Measurements from ENCODE around the gene SAMD10. TPM values are rescaled to one million over a fixed set of nuclear protein-coding genes. Genes with fewer than 3 reads are reported as not detected.

Gene SAMD10
- total RNA-seq, result 1.8 and 3.0 TPM in 2 replicates

GRCh38 chr20:63979557-63980316 lies at the start of gene SAMD10:
TSS of gene SAMD10 (minus strand) at chr20:63979642. CDS start at chr20:63979467, 175 bp downstream.

GRCh38 chr20:63980806-63981728 lies 1.6 kb upstream of the SAMD10 start, which contains the start of gene PRPF6:
TSS of gene PRPF6 (plus strand) at chr20:63981132. CDS start at chr20:63981246, 114 bp downstream.

GRCh38 chr20:63969838-63970713 lies 9.4 kb downstream of the SAMD10 start, which contains the start of gene ZNF512B:
TSS of gene ZNF512B (minus strand) at chr20:63969930. CDS start at chr20:63967950, 1,980 bp downstream.

GRCh38 chr20:63955827-63956663 lies 23.4 kb downstream of the SAMD10 start, which contains the start of gene UCKL1:
TSS of gene UCKL1 (minus strand) at chr20:63956416. CDS start at chr20:63956372, 44 bp downstream.

Other genes with a start within 250 kb of the SAMD10 start
- 7.3 and 8.9 TPM in 2 replicates for gene LIME1, start 243.0 kb downstream of the SAMD10 start, total RNA-seq
- 116 and 119 TPM in 2 replicates for gene SLC2A4RG, start 239.9 kb downstream of the SAMD10 start, total RNA-seq
- gene ZBTB46, start 148.4 kb downstream of the SAMD10 start, total RNA-seq, result 0.23 and 0.78 TPM in 2 replicates
- gene ABHD16B, start 118.1 kb downstream of the SAMD10 start, total RNA-seq, result not detected in 2 replicates
- 146 and 151 TPM in 2 replicates for gene TPD52L2, start 114.4 kb downstream of the SAMD10 start, total RNA-seq
- 61.3 and 64.2 TPM in 2 replicates for gene DNAJC5, start 84.5 kb downstream of the SAMD10 start, total RNA-seq
- gene UCKL1, start 23.2 kb downstream of the SAMD10 start, total RNA-seq, result 21.4 and 27.6 TPM in 2 replicates
- gene ZNF512B, start 9.7 kb downstream of the SAMD10 start, total RNA-seq, result 5.4 and 6.8 TPM in 2 replicates
- 28.6 and 39.1 TPM in 2 replicates for gene PRPF6, start 1.5 kb upstream of the SAMD10 start, total RNA-seq
- gene C20orf204, start 56.5 kb upstream of the SAMD10 start, total RNA-seq, result under 0.01 and 0.04 TPM in 2 replicates
- not detected in 2 replicates for gene SOX18, start 70.0 kb upstream of the SAMD10 start, total RNA-seq
- 5.0 and 15.7 TPM in 2 replicates for gene TCEA2, start 83.6 kb upstream of the SAMD10 start, total RNA-seq
- gene RGS19, start 99.9 kb upstream of the SAMD10 start, total RNA-seq, result 20.8 and 20.9 TPM in 2 replicates
- 0.30 and 0.55 TPM in 2 replicates for gene OPRL1, start 100.4 kb upstream of the SAMD10 start, total RNA-seq
- 2.6 TPM in 1 of 2 replicates, not detected in the other for gene LKAAEAR1, start 104.8 kb upstream of the SAMD10 start, total RNA-seq
- not detected in 2 replicates for gene NPBWR2, start 127.9 kb upstream of the SAMD10 start, total RNA-seq
- gene MYT1, start 184.8 kb upstream of the SAMD10 start, total RNA-seq, result not detected in 2 replicates

Measured in hair follicular keratinocyte (primary cell).